ENCODE measurements around the gene AMDHD1. TPM values are rescaled to one million over a fixed set of nuclear protein-coding genes. Genes with fewer than 3 reads are reported as not detected.

The AMDHD1 gene
- total and polyA plus RNA-seq, 2 of the 8 experiments (the other 6 are each of a cell fraction or from before 2014, with no cell fraction given) = 0.14 TPM; not detected in 1

DNA sequence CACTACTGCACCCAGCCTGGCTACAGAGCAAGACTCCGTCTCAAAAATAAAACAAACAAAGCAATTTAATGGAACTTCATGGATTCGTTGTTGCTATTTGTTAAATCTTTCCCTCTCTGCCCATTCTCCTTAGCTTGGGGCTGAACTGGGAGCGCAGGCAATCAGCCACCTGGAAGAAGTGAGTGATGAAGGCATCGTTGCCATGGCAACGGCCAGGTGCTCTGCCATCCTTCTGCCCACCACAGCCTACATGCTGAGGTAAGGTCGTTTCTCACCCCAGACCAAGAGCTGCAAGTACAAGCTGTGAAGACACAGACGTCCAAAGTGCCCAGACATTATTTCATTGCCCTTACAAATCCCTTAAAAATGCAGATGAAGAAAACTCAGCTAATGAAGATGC, 19.1 kb downstream of the AMDHD1 start:
- H2BK15ac ChIP-seq (ENCODE audit: low read length) = no peak overlapping the region
- H2AFZ ChIP-seq (ENCODE audit: low read length) = no peak overlapping the region
- H3K23ac ChIP-seq (ENCODE audit: insufficient read length) = no peak overlapping the region
- no peak overlapping the region for H2BK20ac ChIP-seq (ENCODE audit: low read length)
- H3K79me2 ChIP-seq (ENCODE audit: control insufficient read depth in 1 of 2, insufficient read depth in 2 of 2, low read length in 2 of 2) = no peaks in the 10 kb centered on the region
- H3K14ac ChIP-seq (ENCODE audit: insufficient read length) = no peak overlapping the region
- H3K27ac ChIP-seq (ENCODE audit: low read depth, low read length) = no peak overlapping the region
- H3K9me3 ChIP-seq (ENCODE audit: insufficient read depth in 2 of 2, low read depth in 1 of 2, low read length in 1 of 2) = no peaks in the 10 kb centered on the region
- H4K91ac ChIP-seq (replicated peaks; ENCODE audit: insufficient read length, low read length) = no peak overlapping the region
- no peak overlapping the region for H2BK120ac ChIP-seq (replicated peaks; ENCODE audit: low read depth, low read length)
- no peaks in the 10 kb centered on the region for H3K23me2 ChIP-seq (ENCODE audit: low read depth, low read length)
- no peak overlapping the region for H3K56ac ChIP-seq (replicated peaks; ENCODE audit: insufficient read length, low read depth, low read length)
- H3K4ac ChIP-seq (replicated peaks; ENCODE audit: insufficient read length, low read depth, low read length) = no peak overlapping the region
- H3K27me3 ChIP-seq (replicated peaks in 1 of 4; ENCODE audit: control insufficient read depth in 3 of 4, extremely low read depth in 1 of 4, insufficient read depth in 3 of 4, low read length in 3 of 4) = no peaks in the 10 kb centered on the region
- 76% methylated on average over 7 of the region's 7 CpGs; no CpG with 5 or more reads in 1 of the 2 experiments for WGBS, 2 experiments (ENCODE audit: extremely low coverage in 1 of 2, insufficient coverage in 1 of 2, insufficient read length in 1 of 2, insufficient replicate concordance in 2 of 2, low coverage in 1 of 2, low lambda C conversion rate in 2 of 2, missing lambda C conversion rate in 1 of 2)
- no peak overlapping the region for H3K4me3 ChIP-seq (ENCODE audit: extremely low read depth in 1 of 4, insufficient read depth in 2 of 4, low read depth in 3 of 4, low read length in 4 of 4)
- no peaks in the 10 kb centered on the region for H4K20me1 ChIP-seq (replicated peaks in 1 of 2; ENCODE audit: control insufficient read depth in 1 of 2, insufficient read depth in 2 of 2, low read length in 2 of 2)
- TF ChIP-seq SP2 (IDR thresholded peaks at IDR 0.05; ENCODE audit: low read length) (no peak), CHD1 (IDR thresholded peaks at IDR 0.05; ENCODE audit: low read depth, low read length) (no peak), EZH2 (IDR thresholded peaks at IDR 0.05; ENCODE audit: low read depth, low read length, severe bottlenecking) (no peak), BCL11A (IDR thresholded peaks at IDR 0.05; ENCODE audit: low read depth in 2 of 2, low read length in 2 of 2) (no peak)
- no peak overlapping the region for H2AK5ac ChIP-seq (ENCODE audit: low read depth, low read length)
- no peak for DNase-seq (ENCODE audit: low read depth in 1 of 2, low spot score in 2 of 2)
- H3K9ac ChIP-seq (replicated peaks in 1 of 4; ENCODE audit: extremely low read depth in 1 of 4, low read depth in 3 of 4, low read length in 3 of 4) = no peak overlapping the region
- no peak overlapping the region for H2BK5ac ChIP-seq (ENCODE audit: low read depth, low read length)
- H3K79me1 ChIP-seq (ENCODE audit: low read depth, low read length) = no peaks in the 10 kb centered on the region
- CTCF ChIA-PET (ENCODE audit: partially characterized antibody) = interaction anchor here (0.8 to 17.8 kb wide), 10 partner anchors 9 to 555 kb away, joined by 3 to 149 read pairs (median 7); partner anchors contain the start of genes AMDHD1, CCDC38 and HAL
- H3K18ac ChIP-seq (ENCODE audit: extremely low read depth, low read length) = no peak overlapping the region
- no peaks in the 10 kb centered on the region for H3K36me3 ChIP-seq (ENCODE audit: control insufficient read depth in 2 of 4, insufficient read depth in 4 of 4, low read length in 3 of 4)
- POLR2A ChIA-PET (ENCODE audit: partially characterized antibody) = interaction anchor here (1.0 kb wide), 1 partner anchor 100 kb away, joined by 3 read pairs; no protein-coding TSS in a partner anchor
- no peak overlapping the region for H4K5ac ChIP-seq (ENCODE audit: insufficient read length, low read depth, low read length)
- FAIRE-seq = no peak
- H3K4me2 ChIP-seq (ENCODE audit: insufficient read depth in 1 of 2, low read depth in 2 of 2, low read length in 2 of 2) = no peak overlapping the region
- H3K4me1 ChIP-seq (replicated peaks in 1 of 4; ENCODE audit: control insufficient read depth in 3 of 4, insufficient read depth in 4 of 4, low read length in 3 of 4) = peaks cover 0 to 1% (median under 1%) of the 10 kb centered on the region in 4 experiments; a peak in 1 of 7 replicates
- H2BK12ac ChIP-seq (ENCODE audit: low read depth, low read length) = no peak overlapping the region
- no peak overlapping the region; the same call in 1 of the 2 replicates for H4K8ac ChIP-seq (ENCODE audit: extremely low read depth, insufficient read depth, low read length)
